K562 (cell line): ENCODE results near the gene TEX48. TPM values are rescaled to one million over a fixed set of nuclear protein-coding genes. Genes with fewer than 3 reads are reported as not detected.

Experiments used
- CSDE1 ChIP-seq, 2 experiments: fragments of 450-650 bp; IDR thresholded peaks; 2 replicates each; pipeline ENCODE4 v1.6.1; 2016; ENCODE audit warnings: mild to moderate bottlenecking in 1 of 2
- HOXB6 ChIP-seq: fragments of 250-450 bp; sonication (Bioruptor Pico); IDR thresholded peaks from 2 replicates; pipeline ENCODE4 v1.5.1; 2022; ENCODE audit warnings: mild to moderate bottlenecking, borderline replicate concordance
- POLR2G ChIP-seq: fragments of 200-400 bp; formaldehyde crosslinking; IDR thresholded peaks from 2 replicates; pipeline ENCODE4 v1.6.1; 2017; ENCODE audit warnings: low read depth, mild to moderate bottlenecking, antibody characterized with exemption, low read length, moderate library complexity
- RERE ChIP-seq: sonication (generic); formaldehyde crosslinking; IDR thresholded peaks from 2 replicates; pipeline ENCODE4 v1.8.0; 2023; ENCODE audit warnings: missing genetic modification reagents, mild to moderate bottlenecking, borderline replicate concordance
- SMAD2 ChIP-seq: fragments of 150-350 bp; IDR thresholded peaks from 2 replicates; pipeline ENCODE4 v1.6.1; 2014; ENCODE audit warnings: low read depth, mild to moderate bottlenecking, low read length
- TAF7 ChIP-seq: fragments of 450-650 bp; IDR thresholded peaks from 2 replicates; pipeline ENCODE4 v1.6.1; 2016; ENCODE audit warnings: missing genetic modification characterization, missing compliant biosample characterization
- ZNF740 ChIP-seq, 3 experiments: fragments of 200-800 bp in 1 of 3; sonication (Bioruptor generic) in 1 of 3; sonication (generic) in 1 of 3; formaldehyde crosslinking in 1 of 3; IDR thresholded peaks; 2 replicates each; pipeline versions ENCODE4 v1.6.1 to v1.8.0; 2016 to 2022; ENCODE audit warnings: mild to moderate bottlenecking in 2 of 3, missing compliant biosample characterization in 2 of 3, missing genetic modification characterization in 2 of 3, missing genetic modification reagents in 1 of 3
- polyA plus RNA-seq, 8 experiments: library from polyadenylated mRNA; depleted of rRNA in 4 of 8; stranded (reverse) in 5 of 8; unstranded in 3 of 8; fragments of >200 nt; fragmentation: Nextera tagmentation in 2 of 8; fragmentation: Illumina TruSeq in 1 of 8; extraction: Ambion mirVana in 2 of 8; extraction: Trizol in 1 of 8; gene quantifications; 2 replicates each; pipeline versions ENCODE4 v1.2.1 to v1.2.3, GENCODE V29; 2011 to 2014; ENCODE audit warnings: inconsistent platforms in 1 of 8, missing spikeins in 1 of 8
- total RNA-seq, 7 experiments: library from RNA; depleted of rRNA in 6 of 7; stranded (reverse); fragments of >200 nt in 6 of 7; fragmentation: Illumina TruSeq in 2 of 7; extraction: Trizol in 2 of 7; gene quantifications; 2 replicates each; pipeline versions ENCODE4 v1.2.1 to v1.2.3, GENCODE V29; 2011 to 2021; ENCODE audit warnings: low replicate concordance in 1 of 7

Gene TEX48
- total and polyA plus RNA-seq, 9 of the 15 experiments (the other 6 are each of a cell fraction or from before 2014, with no cell fraction given): not detected

DNA sequence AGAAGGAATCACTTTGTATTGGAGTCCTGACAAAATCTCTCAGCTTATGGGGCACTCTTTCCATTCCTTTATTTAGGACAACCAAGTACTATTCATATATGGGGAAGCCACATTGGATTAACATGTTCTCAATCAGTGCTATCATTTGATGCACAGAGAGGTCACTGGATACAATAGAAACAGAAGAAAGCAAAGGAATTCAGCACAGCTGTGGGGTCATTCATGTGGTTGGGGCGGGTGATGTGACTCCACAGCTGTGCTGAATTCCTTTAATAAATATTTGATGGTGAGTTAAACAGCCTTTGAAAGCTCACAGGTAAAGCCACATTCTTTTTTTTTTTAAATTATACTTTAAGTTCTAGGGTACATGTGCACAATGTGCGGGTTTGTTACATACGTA lies 854 bp upstream of the TEX48 start (continued):
- TF ChIP-seq POLR2G (no peak), SMAD2 (no peak), TAF7 (tag) (no peak), CSDE1 (IDR thresholded peaks at IDR 0.05) (no peak), RERE (no peak), HOXB6 (CRISPR knock-in tag) (no peak), ZNF740 (CRISPR knock-in tag; IDR thresholded peaks at IDR 0.05) (no peak), ZNF740 (tag; IDR thresholded peaks at IDR 0.05) (no peak)
